Neural progenitor cell (in vitro differentiated cells): ENCODE results near the gene LMO2. TPM values are rescaled to one million over a fixed set of nuclear protein-coding genes. Genes with fewer than 3 reads are reported as not detected.

ENCODE experiments used
- DNase-seq: peaks from one replicate; pipeline ENCODE4 v3.0.0-alpha.2; 2016; ENCODE audit warnings: low spot score
- H2AFZ ChIP-seq: fragments of 200-600 bp; sonication (generic); replicated peaks from 2 replicates; pipeline ENCODE4 v1.6.1; 2016; ENCODE audit warnings: antibody characterized with exemption
- H3F3A ChIP-seq: fragments of 200-600 bp; sonication (generic); 2 replicates; pipeline ENCODE4 v1.6.1; 2016; ENCODE audit warnings: antibody characterized with exemption, low read depth
- H3K27ac ChIP-seq: fragments of 200-600 bp; sonication (generic); 2 replicates; pipeline ENCODE4 v1.5.1; 2016; ENCODE audit warnings: mild to moderate bottlenecking
- H3K27me3 ChIP-seq: fragments of 200-600 bp; sonication (generic); 2 replicates; pipeline ENCODE4 v1.6.1; 2016; ENCODE audit warnings: mild to moderate bottlenecking, moderate library complexity
- H3K36me3 ChIP-seq: fragments of 200-600 bp; sonication (generic); 2 replicates; pipeline ENCODE4 v1.5.1; 2016
- H3K4me1 ChIP-seq: fragments of 200-600 bp; sonication (generic); 2 replicates; pipeline ENCODE4 v1.6.1; 2016; ENCODE audit warnings: mixed run types
- H3K4me2 ChIP-seq: fragments of 200-600 bp; sonication (generic); 2 replicates; pipeline ENCODE4 v1.6.1; 2016
- H3K4me3 ChIP-seq: fragments of 200-600 bp; sonication (generic); 2 replicates; pipeline ENCODE4 v1.5.1; 2016
- H3K79me2 ChIP-seq: fragments of 200-600 bp; sonication (generic); 2 replicates; pipeline ENCODE4 v1.6.1; 2016; ENCODE audit warnings: low read depth
- H3K9ac ChIP-seq: fragments of 200-600 bp; sonication (generic); 2 replicates; pipeline ENCODE4 v1.6.1; 2016
- H3K9me3 ChIP-seq: fragments of 200-600 bp; sonication (generic); 2 replicates; pipeline ENCODE4 v1.5.1; 2016; ENCODE audit warnings: low read depth
- H4K20me1 ChIP-seq: fragments of 200-600 bp; sonication (generic); 2 replicates; pipeline ENCODE4 v1.6.1; 2016; ENCODE audit warnings: low read depth
- H3K27ac Mint-ChIP-seq: 3 replicates; pipeline ENCODE4 v1.8.0; 2021; ENCODE audit warnings: mixed read lengths
- H3K27me3 Mint-ChIP-seq: 2 replicates; pipeline ENCODE4 v1.8.0; 2022; ENCODE audit warnings: low read depth, mild to moderate bottlenecking, inconsistent platforms, moderate library complexity, mixed read lengths; ENCODE audit not compliant: insufficient read depth
- H3K36me3 Mint-ChIP-seq: 3 replicates; pipeline ENCODE4 v1.8.0; 2021; ENCODE audit warnings: mixed read lengths
- H3K4me1 Mint-ChIP-seq: 3 replicates; pipeline ENCODE4 v1.8.0; 2021; ENCODE audit warnings: mixed read lengths
- H3K4me3 Mint-ChIP-seq: 3 replicates; pipeline ENCODE4 v1.8.0; 2021; ENCODE audit warnings: mild to moderate bottlenecking, moderate library complexity, mixed read lengths
- H3K9me3 Mint-ChIP-seq: 3 replicates; pipeline ENCODE4 v1.8.0; 2020; ENCODE audit warnings: mixed read lengths
- EZH2 ChIP-seq: fragments of 200-600 bp; sonication (generic); IDR thresholded peaks from 2 replicates; pipeline ENCODE4 v1.6.1; 2017; ENCODE audit warnings: antibody characterized with exemption, mild to moderate bottlenecking, moderate library complexity
- EZH2phosphoT487 ChIP-seq: fragments of 200-600 bp; sonication (generic); IDR thresholded peaks from 2 replicates; pipeline ENCODE4 v1.6.1; 2017; ENCODE audit warnings: antibody characterized with exemption
- total RNA-seq: library from RNA; depleted of rRNA; stranded (reverse); fragments of >200 nt; gene quantifications from 2 replicates; pipeline ENCODE4 v1.2.3, GENCODE V29; 2015; ENCODE audit warnings: low replicate concordance
- TF ChIP-seq, protein P1 (sequence below): fragments of 200-600 bp; sonication (generic); IDR thresholded peaks from 2 replicates; pipeline ENCODE4 v1.5.1; 2017; ENCODE audit warnings: antibody characterized with exemption, mild to moderate bottlenecking

LMO2 gene
- total RNA-seq, 1 donor from 2014 or later = 0.92 TPM

DNA sequence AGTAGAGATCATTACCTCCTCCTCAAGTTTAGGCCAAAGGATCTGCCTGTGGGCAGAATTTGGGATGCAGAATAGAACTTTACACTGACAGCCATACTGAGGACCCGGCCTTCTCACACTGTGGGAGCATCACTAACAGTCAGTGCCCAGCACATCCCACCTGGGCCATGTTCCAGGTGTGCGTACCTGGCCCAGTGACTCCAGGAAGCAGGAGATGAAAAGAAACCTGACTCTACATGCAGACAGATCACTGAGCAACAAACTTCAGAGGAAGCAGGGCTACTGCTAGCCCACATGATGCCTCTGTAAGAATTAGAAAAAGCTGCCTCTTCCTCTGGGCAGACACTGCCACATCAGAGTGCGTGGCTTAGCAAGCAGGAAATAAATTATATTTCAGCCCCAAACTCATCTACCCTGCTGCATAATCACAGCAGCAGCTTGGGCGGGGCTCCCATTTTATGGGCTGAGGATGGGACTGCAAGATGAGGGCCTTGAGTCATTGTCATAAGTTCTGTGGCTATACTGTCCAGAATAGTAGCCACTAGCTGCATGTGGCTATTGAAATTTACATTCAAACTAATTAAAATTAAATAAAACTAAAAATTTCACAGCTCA is 6.0 kb upstream of the LMO2 start:
- Histone ChIP-seq H3K36me3 (no peaks in the 10 kb centered on the region), H3K79me2 (no peaks in the 10 kb centered on the region), H3K27ac (no peak overlapping the region), H3K4me3 (no peak overlapping the region), H4K20me1 (no peaks in the 10 kb centered on the region), H3K4me2 (no peak overlapping the region), H2AFZ (no peak overlapping the region), H3K9me3 (no peaks in the 10 kb centered on the region), H3F3A (peaks cover 11% of the 10 kb centered on the region), H3K27me3 (no peaks in the 10 kb centered on the region), H3K4me1 (peaks cover 12% of the 10 kb centered on the region), H3K9ac (no peak overlapping the region)
- DNase-seq = no peak
- no peaks in the 10 kb centered on the region for H3K9me3 Mint-ChIP-seq
- H3K36me3 Mint-ChIP-seq = no peaks in the 10 kb centered on the region
- no peak overlapping the region for H3K4me3 Mint-ChIP-seq
- TF ChIP-seq, protein P1, sequence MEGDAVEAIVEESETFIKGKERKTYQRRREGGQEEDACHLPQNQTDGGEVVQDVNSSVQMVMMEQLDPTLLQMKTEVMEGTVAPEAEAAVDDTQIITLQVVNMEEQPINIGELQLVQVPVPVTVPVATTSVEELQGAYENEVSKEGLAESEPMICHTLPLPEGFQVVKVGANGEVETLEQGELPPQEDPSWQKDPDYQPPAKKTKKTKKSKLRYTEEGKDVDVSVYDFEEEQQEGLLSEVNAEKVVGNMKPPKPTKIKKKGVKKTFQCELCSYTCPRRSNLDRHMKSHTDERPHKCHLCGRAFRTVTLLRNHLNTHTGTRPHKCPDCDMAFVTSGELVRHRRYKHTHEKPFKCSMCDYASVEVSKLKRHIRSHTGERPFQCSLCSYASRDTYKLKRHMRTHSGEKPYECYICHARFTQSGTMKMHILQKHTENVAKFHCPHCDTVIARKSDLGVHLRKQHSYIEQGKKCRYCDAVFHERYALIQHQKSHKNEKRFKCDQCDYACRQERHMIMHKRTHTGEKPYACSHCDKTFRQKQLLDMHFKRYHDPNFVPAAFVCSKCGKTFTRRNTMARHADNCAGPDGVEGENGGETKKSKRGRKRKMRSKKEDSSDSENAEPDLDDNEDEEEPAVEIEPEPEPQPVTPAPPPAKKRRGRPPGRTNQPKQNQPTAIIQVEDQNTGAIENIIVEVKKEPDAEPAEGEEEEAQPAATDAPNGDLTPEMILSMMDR = no peak
- TF ChIP-seq EZH2phosphoT487 = no peak
- TF ChIP-seq EZH2 = no peak
- H3K27ac Mint-ChIP-seq = no peak overlapping the region
- H3K27me3 Mint-ChIP-seq = peaks cover 10% of the 10 kb centered on the region
- H3K4me1 Mint-ChIP-seq = peaks cover 22% of the 10 kb centered on the region

DNA sequence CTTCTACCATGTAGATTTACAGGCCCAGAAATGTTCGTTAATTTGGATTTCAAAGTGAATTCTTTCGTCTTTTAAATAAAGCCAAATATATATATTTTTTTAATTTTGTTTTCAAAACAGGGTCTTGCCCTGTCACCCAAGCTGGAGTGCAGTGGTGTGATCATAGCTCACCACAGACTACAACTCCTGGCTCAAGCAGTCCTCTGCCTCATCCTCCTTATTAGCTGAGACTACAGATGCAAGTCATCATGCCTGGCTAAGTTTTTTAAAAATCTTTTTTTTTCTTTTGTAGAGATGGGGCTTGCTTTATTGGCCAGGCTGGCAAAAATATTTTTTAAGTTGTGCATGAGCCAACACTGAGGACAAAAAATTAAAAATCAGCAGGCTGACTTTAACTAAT is 5.0 kb upstream of the LMO2 start:
- Histone ChIP-seq H2AFZ (no peak overlapping the region), H3K4me1 (peaks cover 20% of the 10 kb centered on the region), H3K9me3 (no peaks in the 10 kb centered on the region), H3K27ac (no peak overlapping the region), H3K27me3 (no peaks in the 10 kb centered on the region), H3K4me3 (no peak overlapping the region), H3K79me2 (no peaks in the 10 kb centered on the region), H3K4me2 (no peak overlapping the region), H4K20me1 (no peaks in the 10 kb centered on the region), H3K9ac (no peak overlapping the region), H3K36me3 (no peaks in the 10 kb centered on the region), H3F3A (peaks cover 16% of the 10 kb centered on the region)
- H3K27me3 Mint-ChIP-seq = peaks cover 9% of the 10 kb centered on the region
- H3K9me3 Mint-ChIP-seq = no peaks in the 10 kb centered on the region
- no peaks in the 10 kb centered on the region for H3K36me3 Mint-ChIP-seq
- H3K27ac Mint-ChIP-seq = no peak overlapping the region
- no peak for TF ChIP-seq EZH2phosphoT487
- TF ChIP-seq EZH2 = no peak
- TF ChIP-seq, protein P1 = no peak
- H3K4me1 Mint-ChIP-seq = peaks cover 30% of the 10 kb centered on the region
- H3K4me3 Mint-ChIP-seq = no peak overlapping the region
- DNase-seq = no peak

DNA sequence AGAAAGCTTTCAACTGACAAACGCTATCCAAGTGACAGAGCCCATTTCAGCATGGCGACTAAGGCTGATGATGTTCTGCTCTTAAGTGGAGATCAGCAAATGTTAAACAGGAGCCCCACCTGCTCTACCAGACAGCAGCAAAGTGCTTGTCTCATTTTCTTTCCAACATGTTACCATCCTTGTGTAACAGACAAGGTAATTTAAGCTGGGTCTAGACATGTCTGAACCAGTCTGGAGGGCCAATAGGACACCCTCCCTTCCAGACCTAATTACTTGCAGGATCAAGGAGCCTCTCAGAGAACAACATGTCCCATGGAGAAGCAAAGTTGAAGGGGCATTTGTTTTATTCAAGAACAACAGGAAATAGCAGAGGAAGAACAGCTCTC is 3.9 kb upstream of the LMO2 start:
- Mint-ChIP-seq H3K36me3 (no peaks in the 10 kb centered on the region), H3K4me1 (peaks cover 41% of the 10 kb centered on the region), H3K27me3 (peaks cover 11% of the 10 kb centered on the region), H3K9me3 (no peaks in the 10 kb centered on the region), H3K4me3 (no peak overlapping the region), H3K27ac (no peak overlapping the region)
- Histone ChIP-seq H3K79me2 (no peaks in the 10 kb centered on the region), H3K36me3 (no peaks in the 10 kb centered on the region), H3K27ac (no peak overlapping the region), H2AFZ (peak overlapping the region; percentile 20), H3F3A (peaks cover 27% of the 10 kb centered on the region), H3K4me1 (peaks cover 32% of the 10 kb centered on the region), H3K9ac (no peak overlapping the region), H3K27me3 (no peaks in the 10 kb centered on the region), H3K4me2 (peak overlapping the region; percentile 15), H4K20me1 (no peaks in the 10 kb centered on the region), H3K9me3 (no peaks in the 10 kb centered on the region), H3K4me3 (no peak overlapping the region)
- no peak for TF ChIP-seq EZH2
- TF ChIP-seq, protein P1 = no peak
- peak; percentile 21 for DNase-seq
